ENCODE results near the gene COL4A2.
"Not testable (repeated sequence)": the region's sequence is repeated elsewhere in the genome, so short reads cannot be mapped to it uniquely, and the experiment has no call there.

COL4A2 gene

DNA sequence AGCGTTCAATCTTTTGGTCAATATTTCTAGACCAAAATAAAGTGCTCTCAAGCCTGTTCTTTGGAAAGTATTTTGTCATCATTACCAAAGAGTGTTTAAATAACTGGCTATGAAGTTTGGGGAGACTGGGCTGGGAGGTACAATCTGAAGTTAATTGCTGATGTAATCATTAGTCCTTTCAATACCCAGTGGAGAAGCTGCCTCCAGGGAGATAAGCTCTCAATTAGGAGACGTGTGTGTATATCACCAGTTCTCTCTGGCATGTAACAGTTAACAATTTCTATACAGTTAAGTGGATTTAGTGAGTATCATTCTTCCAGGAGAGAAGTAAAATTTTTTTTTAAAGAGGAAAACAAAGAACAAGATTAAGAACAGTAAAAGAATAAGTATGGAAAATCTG is 1.5 kb upstream of the COL4A2 start:
- in situ Hi-C loops (cut with HindIII; ENCODE audit: low sequenced_read_pairs), result no loop called here

DNA sequence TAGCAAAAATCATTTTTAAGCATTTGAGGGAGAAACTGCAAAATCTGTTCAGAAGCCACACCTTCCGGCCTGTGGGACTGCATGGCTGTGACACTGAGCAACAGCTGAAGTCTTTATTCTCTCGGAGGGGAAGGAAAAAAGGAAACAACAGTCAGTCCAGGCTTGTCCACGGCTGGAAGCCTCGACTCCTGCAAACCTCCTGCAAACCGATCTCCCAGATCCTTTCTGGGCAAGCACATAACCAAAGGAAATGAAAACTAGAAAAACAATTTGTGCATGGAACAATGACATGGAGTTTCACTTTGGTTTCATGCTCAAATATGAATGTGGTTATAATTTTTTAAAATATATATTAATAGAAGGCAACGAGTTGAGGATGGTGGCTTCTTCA is 1.1 kb upstream of the COL4A2 start:
- in situ Hi-C loops (cut with HindIII; ENCODE audit: low sequenced_read_pairs), result no loop called here

DNA sequence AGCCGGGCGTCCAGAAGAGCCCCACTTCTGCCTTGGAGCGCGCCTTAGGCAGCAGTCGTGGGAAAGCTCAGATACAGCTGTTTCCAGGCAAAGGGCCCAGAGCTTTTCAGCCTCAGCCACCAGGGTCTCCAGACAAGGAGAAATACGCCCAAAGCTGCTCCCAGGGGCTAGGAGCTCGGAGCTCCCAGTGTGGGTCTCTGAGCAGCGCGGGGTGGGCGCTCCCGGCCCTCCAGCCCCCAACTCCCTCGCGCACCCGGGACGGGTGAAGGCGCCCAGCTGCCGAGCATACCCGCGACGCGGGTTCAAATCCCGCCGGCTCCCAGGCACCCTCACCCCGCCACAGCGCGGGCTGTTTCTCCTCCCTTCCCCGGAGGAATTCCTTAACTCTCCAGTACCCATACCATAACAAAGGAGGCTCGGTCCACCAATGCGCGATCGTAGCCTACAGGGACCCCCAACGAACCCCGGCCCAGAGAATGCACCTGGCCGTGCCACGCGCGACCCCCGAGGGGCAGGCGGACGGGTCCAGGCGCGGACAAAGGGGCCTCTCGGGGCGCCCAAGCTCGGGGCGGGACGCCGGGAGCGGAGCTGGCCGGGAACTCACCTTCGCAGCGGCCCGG is 634 bp upstream of the COL4A2 start:
- in situ Hi-C loops (cut with HindIII; ENCODE audit: low sequenced_read_pairs), result no loop called here

DNA sequence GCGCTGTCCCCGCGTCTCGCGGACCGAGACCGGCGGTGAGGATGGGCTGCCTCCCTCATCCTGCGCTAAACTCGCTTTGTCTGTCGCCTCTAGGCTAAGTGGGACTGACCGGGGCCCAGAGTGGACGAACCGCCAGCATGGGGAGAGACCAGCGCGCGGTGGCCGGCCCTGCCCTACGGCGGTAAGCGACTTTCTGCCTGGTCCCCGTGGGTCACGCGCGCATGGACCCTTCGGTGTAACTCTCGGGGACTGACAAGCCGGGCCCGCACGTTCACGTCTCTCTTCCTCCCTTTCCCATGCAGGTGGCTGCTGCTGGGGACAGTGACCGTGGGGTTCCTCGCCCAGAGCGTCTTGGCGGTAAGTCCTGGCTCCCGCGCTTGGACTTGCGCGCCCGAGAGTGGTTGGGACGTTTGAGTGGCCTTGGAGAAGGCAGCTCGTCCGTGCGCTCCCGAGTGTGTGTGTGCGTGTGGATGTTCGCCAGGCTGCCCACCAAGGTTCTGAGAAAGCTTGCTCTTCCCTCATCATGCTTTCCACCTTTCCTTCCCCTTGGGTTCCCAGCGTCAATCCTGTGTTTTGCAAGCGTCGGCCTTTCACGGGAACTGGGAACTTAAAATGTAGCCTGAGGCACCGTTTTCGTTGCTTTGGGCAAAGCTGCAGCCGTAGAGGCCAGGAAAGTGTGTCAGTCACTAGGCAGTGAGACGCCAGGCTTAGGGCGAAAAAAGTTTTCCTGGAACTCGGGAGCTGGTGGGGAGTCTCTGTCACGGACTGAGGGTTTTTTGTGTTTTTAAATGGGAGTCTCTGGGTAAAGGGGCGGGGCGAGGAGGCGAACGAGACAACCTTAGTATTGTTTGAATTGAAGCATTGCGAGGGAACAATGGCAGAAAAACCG is 927 bp downstream of the COL4A2 start:
- in situ Hi-C loops (cut with HindIII; ENCODE audit: low sequenced_read_pairs), result no loop called here

DNA sequence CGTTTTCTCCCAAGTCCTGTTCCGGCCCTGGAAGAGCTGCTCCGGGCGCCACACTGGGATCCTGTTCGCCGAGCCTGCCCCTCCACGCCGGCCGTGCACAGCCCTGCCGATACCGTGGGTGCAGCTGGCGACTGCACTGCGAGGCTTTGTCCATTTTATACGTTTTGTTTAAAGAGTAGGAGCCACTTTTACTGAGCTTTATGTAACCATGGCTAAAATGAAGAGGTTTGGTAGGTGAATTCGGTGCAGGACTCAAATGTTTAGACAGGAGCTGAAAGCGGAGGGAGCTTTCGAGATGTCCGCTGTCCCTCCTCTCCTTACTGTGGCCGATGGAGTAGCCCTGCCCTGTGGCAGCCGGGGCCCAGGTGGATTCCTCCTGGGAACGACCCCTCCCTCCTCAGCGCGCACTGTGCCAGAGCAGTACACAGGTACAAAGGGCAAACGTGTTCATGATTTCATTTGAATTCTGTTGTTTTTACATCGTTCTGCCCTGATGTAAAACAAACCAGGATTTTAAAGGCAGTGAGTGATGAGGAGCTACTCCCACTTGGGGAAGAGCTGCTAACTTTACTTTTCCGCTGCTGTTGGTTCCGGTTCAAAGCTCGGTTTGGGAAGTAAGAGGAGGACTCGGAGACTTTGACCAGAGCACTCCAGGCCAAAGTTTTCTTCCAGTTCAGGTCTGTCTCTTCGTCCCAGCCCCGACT is 1.7 kb downstream of the COL4A2 start:
- in situ Hi-C loops (cut with HindIII; ENCODE audit: low sequenced_read_pairs), result no loop called here

DNA sequence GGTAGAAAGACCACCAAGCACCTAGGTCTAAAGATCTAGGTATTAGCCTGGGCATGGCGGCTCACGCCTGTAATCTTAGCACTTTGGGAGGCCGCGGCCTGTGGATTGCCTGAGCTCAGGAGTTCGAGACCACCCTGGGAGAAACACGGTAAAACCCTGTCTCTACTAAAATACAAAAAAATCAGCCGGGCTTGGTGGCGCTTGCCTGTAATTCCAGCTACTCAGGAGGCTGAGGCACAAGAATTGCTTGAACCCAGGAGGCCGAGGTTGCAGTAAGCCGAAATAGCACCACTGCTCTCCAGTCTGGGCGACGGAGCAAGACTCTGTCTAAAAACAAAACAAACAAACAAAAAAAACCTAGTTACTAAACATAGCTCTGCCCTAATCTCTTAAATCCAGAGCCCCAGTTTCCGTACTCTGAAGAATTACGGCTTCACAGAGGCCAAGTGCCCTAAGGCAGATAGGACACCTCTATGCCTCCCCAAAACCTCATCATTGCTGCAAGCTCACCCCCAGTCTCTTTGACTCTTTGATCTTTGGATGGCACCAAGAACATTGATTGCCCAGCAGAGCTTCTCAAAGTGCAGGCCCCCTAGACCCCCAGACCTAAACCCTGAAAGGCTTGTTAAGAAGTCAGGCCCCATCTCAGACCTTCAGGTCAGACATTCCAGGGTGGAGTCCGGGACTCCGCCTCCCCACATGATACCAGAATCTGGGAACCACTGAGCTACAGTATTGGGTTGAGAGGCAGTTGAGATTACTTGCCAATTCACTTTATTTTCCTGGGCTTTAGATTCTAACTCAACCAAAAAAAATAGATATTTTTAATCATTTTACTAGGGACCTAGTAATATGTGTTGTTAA is 2.8 kb downstream of the COL4A2 start:
- in situ Hi-C loops (cut with HindIII; ENCODE audit: low sequenced_read_pairs), result no loop called here

DNA sequence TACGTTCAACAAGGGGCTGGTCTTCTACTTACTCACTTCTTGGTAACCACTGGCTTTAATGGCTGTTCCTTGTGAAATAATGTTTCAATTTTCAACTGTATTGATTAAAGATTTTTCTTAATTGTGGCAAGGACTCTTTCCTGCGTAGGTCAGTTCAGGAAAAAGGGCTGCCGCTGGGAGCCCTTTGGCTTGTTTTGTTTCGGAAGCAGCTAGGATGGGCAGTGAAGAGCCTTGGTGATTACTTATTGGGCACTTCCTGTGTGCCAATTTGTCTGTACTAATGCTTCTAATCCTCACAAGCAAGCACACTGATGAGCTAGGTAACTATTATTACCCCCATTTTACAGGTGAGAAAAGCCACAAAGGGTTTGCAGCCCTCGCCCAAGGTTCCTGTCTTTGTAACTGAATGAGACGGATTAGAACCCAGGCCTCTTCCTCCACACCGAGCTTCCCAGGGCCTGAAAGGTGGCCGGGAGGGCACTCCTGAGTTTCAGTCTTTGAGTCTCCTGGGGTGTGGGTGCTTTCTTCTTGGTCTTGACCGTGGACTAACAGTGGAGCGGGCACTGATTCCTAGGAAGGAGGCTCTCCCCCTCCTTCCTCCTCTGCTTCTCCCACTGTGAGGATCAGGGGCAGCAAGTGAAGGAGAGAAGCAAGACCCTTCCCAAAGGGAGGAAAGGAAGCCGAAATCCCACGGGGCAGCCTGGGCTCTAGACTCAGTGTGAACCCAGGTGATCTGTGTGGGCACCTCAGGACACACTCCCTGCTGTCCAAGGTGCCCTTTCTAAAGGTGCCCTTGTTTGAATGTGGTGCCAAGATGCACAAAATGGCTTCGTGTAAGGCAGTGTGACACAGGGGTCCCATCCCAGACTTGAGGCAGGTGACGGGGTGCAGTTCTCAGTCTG is 3.7 kb downstream of the COL4A2 start:
- in situ Hi-C loops (cut with HindIII; ENCODE audit: low sequenced_read_pairs), result no loop called here

DNA sequence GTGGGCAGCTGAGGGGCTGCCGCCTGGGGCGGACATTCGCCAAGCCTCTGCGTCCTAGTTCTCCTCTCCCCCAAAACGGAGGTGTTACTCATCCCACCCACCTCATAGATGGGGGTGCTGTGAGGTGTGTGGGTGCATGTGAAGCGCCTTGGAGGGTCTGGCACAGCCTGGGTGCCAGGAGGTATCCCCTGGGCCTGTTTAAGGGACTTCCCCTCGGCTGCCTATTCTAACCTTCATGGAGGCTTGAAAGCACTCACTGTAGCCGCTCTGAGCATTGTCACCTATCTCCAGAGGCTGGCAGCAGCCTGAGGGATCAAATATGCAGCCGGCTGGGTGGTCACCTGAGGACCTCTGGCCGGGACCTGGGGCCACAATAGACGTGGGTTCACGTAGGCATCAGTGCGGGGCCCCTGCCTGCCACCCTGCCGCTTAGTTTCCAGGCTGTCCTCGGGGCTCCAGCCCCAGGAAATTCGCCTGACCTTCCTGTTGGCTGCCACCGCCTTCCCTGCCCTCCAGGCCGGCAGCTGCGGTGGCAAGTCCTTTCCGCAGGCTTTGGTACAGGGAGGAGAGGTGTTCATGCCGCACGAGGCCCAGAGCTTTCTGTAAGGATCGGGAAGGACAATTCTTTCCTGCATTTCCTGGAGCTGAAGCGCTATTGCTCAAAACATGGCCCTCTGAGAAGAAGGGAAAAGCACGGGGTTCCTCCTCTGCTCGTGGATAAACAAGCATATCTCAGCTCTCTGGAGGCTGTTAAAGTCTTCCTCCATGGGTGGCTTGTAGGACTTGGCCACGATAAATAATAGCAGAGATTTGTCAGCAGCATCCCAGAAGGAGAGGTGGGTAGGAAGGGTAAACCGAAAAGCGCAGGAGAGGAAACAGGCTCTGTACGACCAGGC is 4.6 kb downstream of the COL4A2 start:
- in situ Hi-C loops (cut with HindIII; ENCODE audit: low sequenced_read_pairs), result no loop called here

DNA sequence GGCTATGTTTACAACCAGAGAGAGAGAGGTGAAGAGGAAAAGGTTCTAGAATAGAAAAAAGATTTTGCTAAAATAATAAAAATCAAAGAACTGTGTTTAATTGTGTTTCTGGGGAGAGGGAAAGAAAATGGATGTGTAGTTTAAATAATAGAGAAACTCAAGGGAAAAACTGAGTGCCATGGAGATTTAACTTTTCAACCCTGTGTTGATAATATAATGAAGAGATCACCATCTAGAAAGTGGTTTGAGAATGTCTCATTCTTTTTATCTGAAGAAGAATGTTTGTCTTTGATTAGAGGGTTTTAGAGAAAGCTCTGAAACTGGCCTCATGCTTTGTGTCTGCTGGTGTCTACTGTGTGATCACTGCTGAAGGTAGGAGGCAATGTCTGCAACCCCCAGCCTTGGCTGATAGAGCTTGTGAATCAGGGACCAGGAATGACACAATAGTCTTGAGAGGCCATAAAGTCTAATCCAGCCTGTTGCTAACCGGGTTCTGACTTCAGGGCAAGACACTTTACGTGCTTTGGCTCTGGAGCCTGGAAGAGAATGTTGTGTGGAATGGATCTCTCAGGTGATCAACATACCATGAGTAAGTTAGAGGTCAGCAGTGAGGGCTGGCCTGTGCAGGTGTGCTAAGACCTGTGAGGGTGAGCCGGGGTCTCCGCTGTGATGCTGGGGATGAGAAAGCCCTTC is 5.4 kb downstream of the COL4A2 start:
- in situ Hi-C loops (cut with HindIII; ENCODE audit: low sequenced_read_pairs), result no loop called here

DNA sequence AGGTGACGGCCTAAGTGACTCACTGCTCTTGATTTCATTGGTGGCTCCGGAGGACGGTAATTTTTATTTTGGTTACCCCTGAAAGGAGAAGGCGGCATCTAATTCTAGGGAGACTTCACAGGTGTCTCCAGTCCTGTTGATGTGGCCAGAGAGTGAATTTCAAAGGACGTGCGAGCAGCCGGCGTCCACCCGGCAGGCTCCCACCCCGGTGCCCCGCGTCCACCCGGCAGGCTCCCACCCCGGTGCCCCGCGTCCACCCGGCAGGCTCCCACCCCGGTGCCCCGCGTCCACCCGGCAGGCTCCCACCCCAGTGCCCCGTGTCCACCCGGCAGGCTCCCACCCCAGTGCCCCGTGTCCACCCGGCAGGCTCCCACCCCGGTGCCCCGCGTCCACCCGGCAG is 6.2 kb downstream of the COL4A2 start:
- in situ Hi-C loops (cut with HindIII; ENCODE audit: low sequenced_read_pairs), result not testable (repeated sequence)

DNA sequence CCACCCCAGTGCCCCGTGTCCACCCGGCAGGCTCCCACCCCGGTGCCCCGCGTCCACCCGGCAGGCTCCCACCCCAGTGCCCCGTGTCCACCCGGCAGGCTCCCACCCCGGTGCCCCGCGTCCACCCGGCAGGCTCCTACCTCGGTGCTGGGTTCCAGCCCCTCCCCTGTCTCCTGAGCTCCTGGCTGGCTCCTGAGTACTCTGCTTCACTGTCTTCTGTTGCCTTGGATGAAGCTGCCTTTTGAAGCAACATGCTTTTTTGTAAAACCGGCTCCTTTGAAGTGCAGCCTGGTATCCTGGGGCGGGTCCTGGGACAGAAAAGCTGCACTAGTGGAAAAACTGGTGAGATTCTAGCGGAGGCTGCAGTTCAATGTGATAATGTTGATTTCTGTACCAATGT is 6.6 kb downstream of the COL4A2 start:
- in situ Hi-C loops (cut with HindIII; ENCODE audit: low sequenced_read_pairs), result not testable (repeated sequence)

DNA sequence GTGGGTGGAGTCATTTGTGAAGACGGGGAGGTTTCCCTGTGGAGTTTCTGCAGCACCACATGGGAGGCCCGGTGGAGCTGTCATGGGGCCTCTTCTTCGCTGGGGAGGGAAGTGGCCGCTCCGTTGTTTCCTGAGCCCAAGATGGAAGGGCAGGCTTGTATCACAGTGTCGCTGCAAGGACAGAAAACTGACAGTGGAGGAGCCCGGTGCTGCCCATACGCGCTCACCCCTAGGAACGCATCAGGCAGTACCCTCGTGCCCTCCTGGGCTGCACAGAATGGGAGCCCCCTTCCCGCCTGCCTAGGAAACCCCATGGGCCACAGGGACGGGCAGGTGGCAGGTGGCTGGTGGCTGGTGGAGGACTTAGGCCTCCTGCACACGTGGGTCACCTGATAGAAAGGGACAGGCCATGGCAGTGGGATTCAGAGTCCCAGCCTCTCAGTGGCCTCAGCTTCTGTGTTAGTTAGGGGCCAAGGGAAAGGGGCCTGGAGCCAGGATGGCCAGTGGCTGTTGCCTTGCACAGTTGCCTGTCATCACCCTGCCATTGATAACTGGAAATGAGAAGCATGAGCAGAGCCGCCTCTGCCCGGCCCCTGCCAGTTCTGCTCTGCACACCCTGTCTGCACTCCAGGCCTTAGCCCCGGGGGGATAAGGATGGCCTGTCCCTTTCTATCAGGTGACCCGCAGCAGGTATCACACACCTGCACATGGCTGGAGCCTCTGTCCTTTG is 7.6 kb downstream of the COL4A2 start:
- in situ Hi-C loops (cut with HindIII; ENCODE audit: low sequenced_read_pairs), result no loop called here

DNA sequence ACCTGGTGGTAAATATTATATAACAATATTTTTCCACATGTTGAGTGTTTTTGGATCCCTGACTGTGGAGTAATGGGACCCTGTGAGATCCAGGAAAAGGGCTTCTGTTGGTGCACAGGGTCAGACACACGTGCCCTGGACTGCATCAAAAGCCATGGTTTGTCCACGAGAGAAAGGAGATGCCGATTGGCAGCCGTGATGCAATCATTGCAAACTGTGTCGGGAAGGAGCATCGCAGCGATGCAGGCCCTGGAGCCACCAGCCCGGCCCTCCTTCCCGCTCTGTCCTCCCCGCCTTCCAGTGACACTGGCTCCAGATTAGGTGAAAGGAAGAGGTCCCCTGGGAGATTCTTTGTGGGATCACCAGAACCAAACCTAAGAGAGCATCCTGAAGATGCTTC is 9.1 kb downstream of the COL4A2 start:
- in situ Hi-C loops (cut with HindIII; ENCODE audit: low sequenced_read_pairs), result no loop called here

DNA sequence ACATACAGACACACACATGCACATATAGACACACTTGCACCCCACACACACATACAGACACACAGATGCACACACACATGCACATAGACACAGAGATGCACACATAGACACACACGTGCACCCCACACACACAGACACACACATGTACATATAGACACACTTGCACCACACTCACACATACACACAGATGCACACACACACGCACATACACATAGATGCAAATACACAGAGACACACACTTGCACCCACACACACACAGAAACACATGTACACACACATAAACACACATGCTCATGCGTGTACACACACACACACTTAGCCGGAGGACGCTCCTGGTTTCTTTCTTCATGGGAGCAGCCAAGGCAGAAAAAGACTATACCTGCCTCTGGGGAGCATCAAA is 10.0 kb downstream of the COL4A2 start:
- in situ Hi-C loops (cut with HindIII; ENCODE audit: low sequenced_read_pairs), result no loop called here

DNA sequence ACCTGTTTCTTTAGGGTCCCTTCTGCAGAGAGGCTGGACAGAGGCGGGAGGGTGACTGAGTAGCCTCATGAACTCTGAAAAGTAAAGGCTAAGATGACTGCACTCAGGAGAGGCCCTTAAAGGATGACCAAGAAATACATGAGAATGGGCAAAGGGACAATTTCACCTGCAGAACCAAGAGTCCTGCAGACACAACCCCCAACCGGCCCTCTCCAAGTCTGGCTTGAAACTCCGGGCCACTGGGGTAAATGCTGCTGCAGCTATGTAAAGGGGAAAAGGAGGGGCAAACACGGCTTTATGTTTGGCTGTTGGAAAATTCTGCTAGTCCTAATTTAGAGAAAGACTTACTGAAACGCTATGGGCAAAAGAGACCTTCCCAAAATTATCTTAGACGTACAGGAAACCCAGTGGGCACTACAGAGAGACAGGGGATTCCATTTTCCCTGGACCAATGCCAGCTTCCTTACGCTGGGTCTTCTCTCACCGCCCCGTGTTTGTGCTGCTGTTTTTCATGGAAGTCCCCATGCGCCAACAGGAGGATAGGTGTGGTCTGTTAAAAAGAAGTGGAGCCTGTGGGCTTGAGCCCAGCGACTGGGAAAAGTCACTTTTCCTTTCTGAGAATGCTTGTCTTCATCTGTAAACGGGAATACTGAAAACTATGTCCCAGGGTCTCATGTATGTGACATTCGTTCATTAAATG is 10.6 kb downstream of the COL4A2 start:
- in situ Hi-C loops (cut with HindIII; ENCODE audit: low sequenced_read_pairs), result no loop called here

DNA sequence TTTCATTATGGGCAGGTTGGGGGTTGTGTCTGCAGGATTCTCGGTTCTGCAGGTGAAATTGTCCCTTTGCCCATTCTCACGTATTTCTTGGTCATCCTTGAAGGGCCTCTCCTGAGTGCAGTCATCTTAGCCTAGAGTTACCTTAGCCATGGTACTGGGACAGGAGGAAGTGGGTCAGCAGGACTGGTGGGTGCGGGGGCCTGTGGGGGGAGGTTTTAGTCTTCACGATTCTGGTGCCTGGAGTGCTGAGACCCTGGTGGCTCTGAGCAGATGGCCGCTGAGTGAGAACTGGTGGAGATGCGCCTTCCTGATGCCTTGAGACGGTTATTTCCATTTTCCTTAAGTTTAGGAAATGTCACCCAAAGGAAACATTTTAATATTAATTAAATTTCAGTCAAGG is 11.8 kb downstream of the COL4A2 start:
- in situ Hi-C loops (cut with HindIII; ENCODE audit: low sequenced_read_pairs), result no loop called here

DNA sequence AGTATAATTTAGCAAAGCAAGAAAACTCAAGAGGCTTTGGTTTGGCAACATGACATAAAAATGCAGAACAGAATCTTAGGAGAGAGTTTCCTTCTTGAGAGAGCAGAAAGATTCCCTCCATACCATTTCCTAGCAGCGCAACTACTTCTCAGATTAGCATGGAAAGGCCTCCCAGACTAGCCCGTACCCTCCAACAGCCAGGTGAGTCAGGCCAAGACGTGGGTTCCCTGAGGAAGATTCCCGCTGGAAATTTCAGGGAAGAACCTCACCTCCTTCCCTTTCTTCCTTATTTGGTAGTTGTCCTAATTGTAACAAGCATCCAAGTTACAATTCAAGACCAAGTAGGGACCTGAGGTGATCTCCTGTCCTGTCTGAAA is 12.3 kb downstream of the COL4A2 start:
- in situ Hi-C loops (cut with HindIII; ENCODE audit: low sequenced_read_pairs), result no loop called here
